DMS53 treated with DMSO at 0.1 percent for 48 hours (cell line): ENCODE results near the gene ARHGEF33.

Experiments
- DNase-seq: peaks from one replicate; lab custom pipeline; 2025; ENCODE audit not compliant: unreplicated experiment; lab: John Stamatoyannopoulos, UW

Gene ARHGEF33

DNA sequence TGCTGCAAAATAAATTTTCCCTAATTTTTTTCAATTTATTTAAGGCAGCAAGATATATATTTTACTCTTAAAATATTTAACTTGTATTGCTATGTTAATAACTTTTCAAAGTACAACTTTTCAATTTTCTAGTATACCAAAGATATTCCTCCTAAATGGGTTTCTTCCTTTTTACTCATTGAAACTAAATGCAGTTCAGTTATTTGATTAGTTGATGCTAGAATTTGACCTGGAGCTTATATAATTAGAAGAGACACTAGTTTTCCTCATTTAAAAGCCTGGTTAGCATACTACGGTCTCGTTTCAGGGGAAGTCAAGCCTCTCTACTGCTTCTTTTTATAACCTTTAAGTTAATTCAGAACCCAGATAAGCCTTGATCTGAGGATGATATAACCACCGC lies at the start of gene ARHGEF33:
ARHGEF33 (plus strand) TSS at position 301 of the 400 bp plus-strand sequence. CDS start 29,573 bp downstream, outside the sequence.
- DNase-seq: no peak

DNA sequence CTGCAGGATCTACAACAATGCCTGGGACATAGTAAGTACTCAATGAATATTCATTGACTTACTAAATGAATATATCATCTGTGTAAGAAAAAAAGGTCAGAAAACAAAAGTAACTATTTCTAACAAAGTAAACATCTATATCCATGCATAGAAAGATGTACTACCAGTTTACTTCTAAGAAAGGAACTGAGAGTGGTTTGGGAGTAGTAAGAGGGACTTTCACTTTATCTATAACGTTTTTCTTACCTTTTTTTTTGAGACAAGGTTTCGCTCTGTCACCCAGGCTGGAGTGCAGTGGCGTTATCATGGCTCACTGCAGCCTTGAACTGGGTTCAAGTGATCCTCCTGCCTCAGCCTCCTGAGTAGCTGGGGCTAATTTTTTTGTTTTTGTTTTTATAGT lies 39.6 kb upstream of the ARHGEF33 start:
- DNase-seq: no peak

DNA sequence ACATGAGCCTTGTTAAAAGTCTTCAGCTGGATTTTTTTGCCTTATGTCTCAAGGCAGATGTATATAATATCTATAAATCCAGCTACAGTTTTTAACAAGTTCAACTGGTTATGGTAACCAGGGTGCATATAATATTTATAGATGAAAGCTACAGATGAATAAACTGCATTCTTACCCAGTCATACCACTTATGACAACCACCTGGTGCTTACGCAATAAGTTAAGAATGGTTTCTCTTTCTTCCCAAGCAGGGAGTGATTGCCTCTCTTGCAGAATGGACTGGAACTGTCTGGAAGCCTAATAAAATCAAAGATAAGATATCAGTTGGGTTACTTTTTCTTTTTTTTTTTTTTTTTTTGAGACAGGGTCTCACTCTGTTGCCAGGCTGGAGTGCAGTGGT lies 33.5 kb upstream of the ARHGEF33 start:
- no peak for DNase-seq

DNA sequence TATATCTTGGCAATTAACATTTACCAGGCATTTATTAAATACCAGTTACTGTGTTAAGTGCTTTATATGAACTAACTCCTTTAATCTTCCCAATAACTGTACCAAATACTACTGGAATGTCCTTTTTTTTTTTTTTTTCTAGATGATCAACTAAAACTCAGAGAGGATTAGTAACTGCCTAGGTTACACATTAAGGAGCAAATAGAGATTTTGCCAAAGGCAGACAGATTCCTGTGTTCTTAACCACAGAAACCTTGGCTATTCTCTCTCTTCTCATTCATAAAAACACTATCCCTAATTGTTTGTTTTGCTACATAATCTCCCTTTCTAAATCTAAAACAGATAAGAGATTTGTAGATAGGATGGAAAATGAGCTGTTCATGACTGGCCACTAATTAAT lies 27.2 kb upstream of the ARHGEF33 start:
- DNase-seq: no peak

DNA sequence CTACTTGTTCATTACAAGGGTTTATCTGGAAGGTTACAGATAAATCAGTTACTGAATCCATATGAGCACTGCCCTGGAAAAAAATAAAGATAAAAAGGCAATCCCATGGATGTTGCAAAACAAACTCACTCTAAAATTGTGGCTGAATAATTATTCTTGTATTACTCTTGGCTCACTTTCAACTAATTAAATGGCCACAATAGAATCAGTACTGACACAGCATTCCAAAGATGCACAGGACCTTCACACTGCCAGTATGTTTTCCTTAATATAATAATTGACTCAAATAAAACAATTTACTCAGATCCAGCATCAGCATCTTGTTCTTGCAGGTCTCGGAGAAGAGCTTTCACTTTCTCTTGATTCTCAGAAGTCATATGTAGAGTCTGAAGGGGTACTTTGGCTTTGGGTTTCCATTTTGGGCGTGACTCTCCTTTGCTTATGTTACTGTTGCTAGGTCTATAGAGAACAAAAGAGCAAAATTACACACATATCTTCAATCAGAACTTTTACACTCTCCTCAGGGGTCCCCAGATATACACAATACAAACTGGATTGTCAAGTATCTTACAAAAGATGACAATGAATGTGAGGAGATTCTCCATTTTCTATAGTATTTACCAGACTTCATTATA lies 26.5 kb upstream of the ARHGEF33 start:
- no peak for DNase-seq

DNA sequence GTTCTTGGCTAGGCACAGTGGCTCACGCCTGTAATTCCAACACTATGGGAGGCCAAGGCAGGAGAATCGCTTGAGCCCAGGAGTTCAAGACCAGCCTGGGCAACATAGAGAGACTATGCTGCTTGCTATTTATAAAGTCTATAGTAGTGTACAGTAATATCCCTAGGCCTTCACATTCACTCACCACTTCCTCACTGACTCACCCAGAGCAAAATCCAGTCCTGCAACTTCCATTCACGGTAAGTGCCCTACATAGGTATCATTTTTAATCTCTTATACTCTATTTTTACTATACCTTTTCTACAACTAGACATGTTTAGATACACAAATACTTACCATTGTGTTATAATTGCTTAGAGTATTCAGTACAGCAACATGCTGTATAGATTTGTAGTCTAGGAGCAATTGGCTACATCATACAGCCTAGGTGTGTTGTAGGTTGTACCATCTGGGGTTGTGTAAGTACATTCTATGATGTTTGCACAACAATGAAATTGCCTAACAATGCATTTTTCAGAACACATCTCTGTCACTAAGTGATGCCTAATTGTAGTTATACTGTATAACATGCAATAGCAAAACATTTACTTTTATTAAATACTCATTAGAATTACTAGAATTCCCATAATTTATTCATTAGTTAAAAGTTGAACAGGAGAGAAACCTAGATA lies 22.8 kb upstream of the ARHGEF33 start:
- DNase-seq: no peak

DNA sequence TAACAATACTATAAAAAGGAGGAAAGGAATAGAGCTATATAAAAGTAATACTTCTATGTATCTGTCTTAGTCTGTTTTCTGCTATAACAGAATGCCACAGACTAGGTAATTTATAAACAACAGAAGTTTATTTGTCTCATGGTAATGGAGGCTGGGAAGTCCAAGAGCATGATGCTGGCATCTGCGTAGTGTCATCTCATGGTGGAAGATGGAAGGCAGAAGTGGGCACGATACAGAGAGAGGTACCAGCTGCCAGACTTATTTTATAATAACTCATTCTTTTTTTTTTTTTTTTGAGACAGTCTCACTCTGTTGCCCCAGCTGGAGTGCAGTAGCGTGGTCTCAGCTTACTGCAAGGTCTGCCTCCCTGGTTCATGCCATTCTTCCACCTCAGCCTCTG lies 18.2 kb upstream of the ARHGEF33 start:
- no peak for DNase-seq

DNA sequence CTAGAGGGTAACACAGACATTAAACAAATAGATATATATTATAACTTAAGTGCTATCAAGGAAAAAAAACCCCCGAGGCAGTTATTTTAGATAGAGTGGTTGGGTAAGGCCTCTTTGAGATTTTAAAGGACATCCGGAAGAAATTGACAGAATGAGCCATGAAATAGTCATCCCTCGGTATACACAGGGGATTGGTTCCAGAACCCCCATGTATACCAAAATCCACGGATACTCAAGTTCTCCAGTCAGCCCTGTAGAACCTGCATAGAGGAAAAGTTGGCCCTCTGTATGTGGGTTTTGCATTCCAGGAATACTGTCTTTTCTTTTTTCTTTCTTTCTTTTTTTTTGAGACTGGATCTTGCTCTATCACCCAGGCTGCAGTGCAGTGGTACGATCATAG lies 15.9 kb upstream of the ARHGEF33 start:
- no peak for DNase-seq

DNA sequence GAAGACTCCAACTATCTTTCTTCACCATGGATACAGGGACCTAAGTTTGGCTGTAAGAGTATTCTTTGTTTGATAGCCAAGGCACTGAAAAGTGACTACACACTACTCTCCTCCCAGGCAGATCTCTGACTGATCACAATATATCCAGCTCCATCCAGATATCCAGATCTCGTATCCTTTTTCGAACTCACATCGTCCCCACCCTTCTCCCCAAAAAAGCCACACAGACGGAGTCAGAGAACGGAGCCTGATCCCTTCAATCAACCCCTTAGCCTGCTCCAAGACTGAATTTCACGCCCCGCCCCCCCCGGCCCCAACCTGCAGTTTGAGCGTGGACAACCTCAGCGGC lies 14.5 kb upstream of the ARHGEF33 start:
- no peak for DNase-seq

DNA sequence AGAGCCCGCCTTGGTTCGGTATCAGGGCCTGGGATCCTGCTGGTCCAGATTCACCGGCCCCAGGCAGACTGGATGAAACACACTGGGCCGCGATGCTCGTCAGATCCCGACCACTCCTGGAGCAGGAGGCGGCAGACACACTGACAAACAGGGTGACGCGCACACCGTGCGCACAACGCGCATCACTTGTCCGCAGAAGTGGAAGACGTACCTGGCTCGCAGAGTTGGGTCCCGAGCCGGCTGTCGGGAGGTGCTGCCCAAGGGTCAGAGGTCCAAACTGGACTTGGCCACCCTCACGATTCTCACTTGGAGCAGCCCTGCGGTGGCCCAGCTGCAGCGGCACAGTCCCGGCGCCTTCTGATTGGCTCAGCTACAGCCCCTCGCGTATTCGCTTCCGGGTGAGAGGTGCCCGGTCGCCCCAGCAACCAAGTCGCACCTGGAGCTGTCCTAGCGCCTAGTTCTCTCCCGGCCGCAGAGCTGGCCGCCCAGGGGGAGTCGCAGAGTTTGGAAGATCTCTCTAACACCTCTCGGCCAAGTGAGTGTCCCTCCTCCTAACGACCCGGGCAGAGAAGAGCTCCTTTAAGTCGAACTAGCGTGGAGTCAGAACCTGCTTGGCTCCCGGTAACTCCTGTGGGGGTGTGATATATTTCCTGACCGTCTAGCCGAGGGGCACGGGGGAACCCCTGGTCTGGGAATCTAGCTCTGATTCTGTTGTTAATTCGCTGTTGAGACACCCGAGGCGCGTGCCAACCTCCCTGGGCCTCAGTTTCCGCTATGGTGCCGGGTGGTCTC lies 13.9 kb upstream of the ARHGEF33 start, which contains the start of the genes DHX57 and MORN2:
DHX57 (minus strand) TSS at position 359 of the 792 bp plus-strand sequence. CDS start 7,529 bp downstream, outside the sequence.
MORN2 (plus strand) TSS at position 401 of the 792 bp plus-strand sequence.
- peak; percentile 47 for DNase-seq

DNA sequence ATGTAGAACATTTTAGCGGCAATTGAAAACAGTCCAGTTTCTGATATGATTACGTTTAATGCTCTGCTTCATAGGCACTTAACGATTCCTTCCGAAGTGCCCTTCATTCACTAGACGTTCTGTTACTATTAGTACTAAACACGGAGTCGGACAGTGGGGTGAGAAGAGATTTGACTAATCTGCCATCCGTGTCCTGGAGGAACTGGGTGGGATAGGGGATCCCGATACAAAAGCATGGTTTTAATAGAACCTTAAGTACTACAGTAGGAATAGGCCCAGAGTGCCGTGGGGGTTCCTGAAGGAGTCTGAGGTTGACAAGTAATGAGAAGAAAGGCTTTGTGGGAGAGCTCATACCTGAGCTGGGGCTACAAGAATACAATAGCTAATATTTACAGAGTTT lies 13.3 kb upstream of the ARHGEF33 start:
- peak; percentile 1 for DNase-seq

DNA sequence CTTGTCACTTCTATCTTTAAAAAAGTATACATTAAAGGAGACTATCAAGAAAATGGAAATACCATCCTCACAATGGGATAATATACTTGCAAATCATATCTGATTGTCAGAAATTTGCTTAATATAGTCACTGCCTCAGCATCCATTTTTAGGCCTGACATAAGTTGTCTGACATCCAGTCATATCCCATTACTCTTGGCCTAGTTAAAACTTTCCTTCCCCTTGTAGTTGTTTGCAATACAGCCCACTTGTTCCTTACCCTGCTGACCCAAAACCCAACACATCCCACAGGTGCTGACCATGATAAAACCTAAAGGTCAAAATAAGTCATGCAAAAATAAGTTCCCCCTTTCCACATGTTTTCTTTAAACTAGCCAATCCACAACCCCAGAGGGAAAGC lies 3.6 kb upstream of the ARHGEF33 start:
- no peak for DNase-seq

DNA sequence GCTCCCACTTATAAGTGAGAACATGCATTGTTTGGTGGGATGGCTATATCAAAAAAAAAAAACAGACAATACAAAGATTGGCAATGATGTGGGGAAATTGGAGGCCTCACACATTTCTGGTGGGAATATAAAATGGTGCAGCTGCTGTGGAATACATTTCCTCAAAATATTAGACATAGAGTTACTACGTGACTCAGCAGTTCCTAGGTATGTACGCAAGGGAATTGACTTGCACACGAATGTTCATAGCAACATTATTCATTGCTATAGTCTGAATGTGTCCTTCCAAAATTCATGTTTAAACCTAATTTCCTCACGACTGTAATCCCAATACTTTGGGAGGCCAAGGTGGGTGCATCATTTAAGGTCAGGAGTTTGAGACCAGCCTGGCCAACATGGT lies 2.3 kb upstream of the ARHGEF33 start:
- no peak for DNase-seq

DNA sequence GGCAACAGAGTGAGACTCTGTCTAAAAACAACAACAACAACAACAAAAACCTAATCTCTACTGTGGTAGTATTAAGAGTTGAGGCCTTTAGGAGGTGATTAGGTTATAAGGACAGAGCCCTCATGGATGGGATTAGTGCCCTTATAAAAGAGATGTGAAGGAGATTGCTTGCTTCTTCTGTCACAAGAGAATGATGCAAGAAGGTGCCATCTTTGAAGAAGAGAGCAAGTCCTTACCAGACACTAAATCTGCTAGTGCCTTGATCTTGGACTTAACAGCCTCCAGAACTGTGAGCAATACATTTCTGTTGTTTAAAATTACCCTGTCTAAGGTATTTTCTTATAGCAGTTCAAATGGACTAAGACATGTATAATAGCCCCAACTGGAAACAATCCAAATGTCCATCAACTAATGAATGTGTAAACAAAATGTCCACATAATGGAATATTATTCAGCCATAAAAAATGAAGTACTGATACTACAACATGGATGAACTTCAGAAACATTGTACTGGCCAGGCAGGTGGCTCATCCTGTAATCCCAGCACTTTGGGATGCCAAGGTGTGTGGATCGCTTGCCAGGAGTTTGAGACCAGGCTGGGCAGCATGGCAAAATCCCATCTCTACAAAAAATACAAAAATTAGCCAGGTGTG lies 1.6 kb upstream of the ARHGEF33 start:
- no peak for DNase-seq

DNA sequence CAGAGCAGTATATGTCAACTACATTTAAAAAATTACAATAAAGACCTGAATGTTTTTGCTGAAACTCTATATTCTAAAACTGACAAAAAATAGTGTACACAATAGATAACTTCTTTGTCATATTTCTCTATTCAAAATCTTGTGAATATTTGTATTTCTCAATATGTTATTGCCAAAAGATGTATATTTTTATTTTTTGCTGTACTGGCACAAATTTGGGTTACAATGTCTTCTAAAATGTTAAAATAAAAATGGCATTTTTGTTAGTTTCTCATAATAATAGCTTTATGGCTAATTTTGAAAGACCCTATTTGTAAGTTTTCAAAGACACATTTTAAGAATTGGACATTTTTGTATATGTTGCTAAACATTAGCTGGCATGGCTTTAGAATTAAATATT lies 630 bp upstream of the ARHGEF33 start:
- DNase-seq: no peak

DNA sequence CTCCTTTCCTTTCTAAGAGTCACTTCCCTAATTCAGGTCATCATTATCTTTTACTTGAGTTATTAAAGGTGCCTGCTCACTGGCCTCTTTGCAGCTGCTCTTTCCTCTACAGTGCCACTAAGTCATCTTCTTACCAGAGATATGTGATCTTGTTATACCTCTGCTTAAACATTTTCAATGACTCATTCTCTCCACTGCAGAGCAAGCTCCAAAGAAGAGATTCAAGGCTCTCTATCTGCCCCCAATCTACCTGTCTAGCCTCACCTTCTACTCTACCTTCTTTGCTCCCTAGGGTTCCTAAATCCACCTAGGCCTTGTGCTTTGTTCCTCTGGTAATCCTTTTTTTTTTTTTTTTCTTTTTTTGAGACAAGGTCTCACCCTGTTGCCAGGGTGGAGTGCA lies 3.1 kb downstream of the ARHGEF33 start:
- DNase-seq: no peak

DNA sequence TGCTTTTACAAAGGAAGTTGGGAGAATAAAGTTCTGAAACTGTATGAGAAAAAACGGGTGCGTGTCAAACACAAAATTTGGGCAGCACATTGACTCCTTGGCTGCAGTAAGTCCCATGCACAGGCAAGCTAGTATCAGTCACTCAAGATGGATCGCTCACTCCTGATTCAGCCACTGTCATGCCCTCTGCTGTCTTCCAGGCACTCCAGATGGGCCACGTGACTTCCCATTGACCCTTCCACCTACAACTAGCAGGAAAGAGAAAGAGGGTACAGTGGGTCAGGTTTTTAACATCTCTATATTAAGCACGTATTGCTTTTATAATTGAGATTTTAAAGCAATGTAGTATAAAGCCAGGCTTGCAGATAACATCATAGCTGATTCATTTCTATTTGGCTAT lies 8.6 kb downstream of the ARHGEF33 start:
- no peak for DNase-seq

DNA sequence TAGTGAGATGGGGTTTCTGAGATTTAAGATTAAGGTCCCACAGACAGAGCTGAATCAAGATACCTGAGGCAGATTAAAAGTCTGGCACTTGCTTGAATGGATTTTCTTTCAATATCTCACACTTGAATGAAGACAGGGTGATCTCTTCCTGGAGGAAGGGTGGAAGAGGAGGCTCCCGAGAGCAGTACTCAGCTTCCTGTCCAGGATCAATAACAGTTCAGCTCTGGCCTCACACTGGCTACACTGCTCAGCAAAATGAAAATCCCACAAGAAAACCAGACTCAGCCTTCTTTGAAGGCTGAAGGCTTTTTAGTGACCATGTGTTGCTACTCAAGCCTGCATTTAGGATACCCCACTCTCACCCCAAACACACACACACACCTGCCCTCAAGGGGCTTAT lies 11.1 kb downstream of the ARHGEF33 start:
- no peak for DNase-seq

DNA sequence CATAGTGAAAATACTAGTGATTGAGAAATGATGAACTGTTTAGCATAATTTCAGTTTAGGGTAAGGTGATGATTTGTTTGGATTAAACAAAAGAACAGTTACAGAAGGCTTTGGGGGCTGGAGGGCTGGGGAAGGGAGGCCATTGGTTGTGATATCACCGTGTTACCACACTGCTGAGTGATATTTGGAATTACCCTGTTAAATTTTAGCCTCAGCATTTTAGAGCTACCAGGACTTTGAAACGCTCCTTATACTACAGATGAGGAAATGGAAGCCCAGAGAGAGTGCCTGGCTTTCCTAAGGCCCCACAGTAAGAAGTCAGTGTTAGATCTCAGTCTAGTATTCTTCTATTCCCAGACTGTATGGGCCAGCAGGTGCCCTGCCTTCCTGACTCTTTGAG lies 15.6 kb downstream of the ARHGEF33 start:
- no peak for DNase-seq

DNA sequence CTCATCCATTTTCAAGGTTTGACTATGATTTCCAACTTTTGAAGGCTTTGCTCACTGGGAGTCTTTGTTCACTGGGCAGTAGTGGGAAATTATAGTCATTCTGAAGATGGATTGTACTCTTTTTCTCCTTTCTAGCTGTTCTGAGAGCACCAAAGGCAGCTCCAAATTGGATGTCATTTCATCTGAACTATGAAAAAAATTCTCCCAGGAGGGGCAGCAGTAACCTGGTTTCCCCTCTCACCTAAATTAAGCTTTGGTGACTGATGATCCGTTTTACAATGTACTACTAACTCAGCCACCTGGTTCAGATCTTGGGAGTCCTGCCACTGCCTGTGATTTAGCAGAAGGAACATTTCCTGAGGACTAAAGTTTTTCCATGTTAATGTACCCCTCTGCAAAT lies 17.6 kb downstream of the ARHGEF33 start:
- DNase-seq: no peak

DNA sequence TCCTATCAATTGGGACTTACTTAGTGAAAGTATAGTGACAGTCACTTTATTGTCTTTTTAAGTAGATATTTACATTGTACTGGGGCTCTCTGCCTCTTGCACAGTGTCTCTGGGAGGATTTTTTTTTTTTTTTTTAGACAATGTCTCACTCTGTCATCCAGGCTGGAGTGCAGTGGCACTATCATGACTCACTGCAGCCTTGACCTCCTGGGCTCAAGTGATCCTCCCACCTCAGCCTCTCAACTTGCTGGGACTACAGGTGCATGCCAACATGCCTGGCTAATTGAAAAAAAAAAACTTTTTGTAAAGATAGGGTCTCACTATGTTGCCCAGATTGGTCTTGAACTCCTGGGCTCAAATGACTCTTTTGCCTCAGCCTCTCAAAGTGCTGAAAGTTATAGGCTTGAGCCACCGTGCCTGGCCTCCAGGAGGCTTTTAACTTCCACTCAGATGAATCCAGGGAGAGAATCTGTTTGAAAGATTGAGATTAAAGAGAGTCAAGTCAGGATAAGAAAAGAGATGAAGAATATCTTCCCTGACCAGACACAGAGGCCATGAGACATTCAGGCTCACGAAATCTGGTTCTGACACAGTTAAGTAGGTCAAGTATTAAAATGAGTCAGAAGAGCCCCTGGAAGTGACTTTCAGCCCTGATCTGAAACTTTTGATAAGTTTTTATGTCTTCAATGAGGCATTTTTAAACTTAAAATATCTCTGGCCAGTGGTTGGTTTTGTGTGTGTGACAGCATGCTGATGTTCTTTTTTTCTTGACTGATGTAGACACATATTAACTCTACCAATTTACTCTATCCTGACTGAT lies 18.3 kb downstream of the ARHGEF33 start:
- DNase-seq: no peak
